ENCODE results near the gene CHPF. TPM values are rescaled to one million over a fixed set of nuclear protein-coding genes. Genes with fewer than 3 reads are reported as not detected.

CHPF gene
- total and polyA plus RNA-seq, 10 of the 15 experiments (the other 5 are each of a cell fraction or from before 2014, with no cell fraction given): 0.09 to 17.4 (median 8.3) TPM; not detected in 1

- Histone ChIP-seq H3K9ac (ENCODE audit: control insufficient read depth, insufficient read depth, low read length) (no peak overlapping the region), H3K9me3 (replicated peaks; ENCODE audit: control insufficient read depth, insufficient read depth, low read length) (no peaks in the 10 kb centered on the region), H3K4me3 (no peak overlapping the region), H3K4me2 (ENCODE audit: control insufficient read depth, insufficient read depth) (no peak overlapping the region), H2AFZ (ENCODE audit: control insufficient read depth, low read depth, low read length) (no peak overlapping the region), H3K4me1 (ENCODE audit: control insufficient read depth, insufficient read depth, low read length) (no peaks in the 10 kb centered on the region), H3K36me3 (ENCODE audit: control insufficient read depth in 2 of 2, insufficient read depth in 2 of 2, low read length in 1 of 2) (no peaks in the 10 kb centered on the region), H3K27me3 (replicated peaks in 1 of 2; ENCODE audit: control insufficient read depth in 2 of 2, insufficient read depth in 2 of 2, low read length in 1 of 2) (peaks cover 16 to 19% of the 10 kb centered on the region in 2 experiments), H3K27ac (ENCODE audit: control insufficient read depth, insufficient read depth) (no peak overlapping the region), H3K79me2 (ENCODE audit: control insufficient read depth, insufficient read depth, low read length) (no peaks in the 10 kb centered on the region), H4K20me1 (ENCODE audit: control insufficient read depth, insufficient read depth) (no peaks in the 10 kb centered on the region; the same call in 1 of the 2 replicates)
- 3% methylated on average over 5 of the region's 5 CpGs for WGBS (ENCODE audit: insufficient coverage, insufficient replicate concordance, low lambda C conversion rate, missing lambda C conversion rate)
- BruUV-seq (replicated peaks): no TSS peak
- ChIA-PET SMC1A (ENCODE audit: uncharacterized antibody, unreplicated experiment) (interaction anchor here (1.4 to 4.3 kb wide), 6 partner anchors 9 to 125 kb away, joined by 3 to 41 read pairs (median 8); partner anchors contain the start of gene GMPPA), RAD21 (ENCODE audit: unreplicated experiment) (interaction anchor here (0.8 to 1.5 kb wide), 4 partner anchors 12 to 125 kb away, joined by 3 to 7 read pairs (median 4); a partner anchor contains a TSS), POLR2A (no interaction called here), CTCF (interaction anchor here (0.9 to 10.8 kb wide), 7 partner anchors 17 to 125 kb away, joined by 3 to 224 read pairs (median 9); partner anchors contain the start of gene GMPPA)
- DNase-seq (ENCODE audit: low read depth, low spot score) (no peak), ATAC-seq (no peak), FAIRE-seq (no peak)
- intact Hi-C loops (cut with micrococcal nuclease; ENCODE audit: unreplicated experiment) (no loop called here), in situ Hi-C loops (cut with MboI) (no loop called here)
- TF ChIP-seq USF1 (IDR thresholded peaks at IDR 0.05; ENCODE audit: borderline replicate concordance, extremely low read length, insufficient read depth, low read depth, low read length) (no peak), SRF (IDR thresholded peaks at IDR 0.05; ENCODE audit: low read depth in 2 of 2, low read length in 2 of 2) (no peak), ZBTB40 (IDR thresholded peaks at IDR 0.05; ENCODE audit: borderline replicate concordance) (no peak), JUNB (IDR thresholded peaks at IDR 0.05) (no peak), HDAC2 (IDR thresholded peaks at IDR 0.05) (no peak), PAX5 (IDR thresholded peaks at IDR 0.05; ENCODE audit: borderline replicate concordance, low read depth, low read length) (no peak), SIX5 (IDR thresholded peaks at IDR 0.05; ENCODE audit: low read depth, low read length, severe bottlenecking) (no peak), RELA (IDR thresholded peaks at IDR 0.05; ENCODE audit: borderline replicate concordance, partially characterized antibody) (no peak), RCOR1 (conservative IDR thresholded peaks at IDR 0.05; ENCODE audit: low read depth, low read length) (no peak), IRF5 (IDR thresholded peaks at IDR 0.05; ENCODE audit: borderline replicate concordance) (no peak), NR2C1 (IDR thresholded peaks at IDR 0.05) (no peak), HDGF (IDR thresholded peaks at IDR 0.05) (no peak), BMI1 (IDR thresholded peaks at IDR 0.05; ENCODE audit: borderline replicate concordance) (no peak), RAD21 (IDR thresholded peaks at IDR 0.05; ENCODE audit: insufficient read depth, low read depth, low read length) (no peak), CREM (IDR thresholded peaks at IDR 0.05; ENCODE audit: low read depth) (no peak), RBBP5 (conservative IDR thresholded peaks at IDR 0.05) (no peak)
- TF ChIP-seq, protein P1, sequence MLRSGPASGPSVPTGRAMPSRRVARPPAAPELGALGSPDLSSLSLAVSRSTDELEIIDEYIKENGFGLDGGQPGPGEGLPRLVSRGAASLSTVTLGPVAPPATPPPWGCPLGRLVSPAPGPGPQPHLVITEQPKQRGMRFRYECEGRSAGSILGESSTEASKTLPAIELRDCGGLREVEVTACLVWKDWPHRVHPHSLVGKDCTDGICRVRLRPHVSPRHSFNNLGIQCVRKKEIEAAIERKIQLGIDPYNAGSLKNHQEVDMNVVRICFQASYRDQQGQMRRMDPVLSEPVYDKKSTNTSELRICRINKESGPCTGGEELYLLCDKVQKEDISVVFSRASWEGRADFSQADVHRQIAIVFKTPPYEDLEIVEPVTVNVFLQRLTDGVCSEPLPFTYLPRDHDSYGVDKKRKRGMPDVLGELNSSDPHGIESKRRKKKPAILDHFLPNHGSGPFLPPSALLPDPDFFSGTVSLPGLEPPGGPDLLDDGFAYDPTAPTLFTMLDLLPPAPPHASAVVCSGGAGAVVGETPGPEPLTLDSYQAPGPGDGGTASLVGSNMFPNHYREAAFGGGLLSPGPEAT (IDR thresholded peaks at IDR 0.05; ENCODE audit: low read depth): no peak
Observed at GRCh38 chr2:219527472-219527871, 16.1 kb downstream of the CHPF start.

All from GM12878 (cell line).